GM12878 (cell line): ENCODE data around the gene GLI1. TPM values are rescaled to one million over a fixed set of nuclear protein-coding genes. Genes with fewer than 3 reads are reported as not detected.

ENCODE experiments used
- ATAC-seq: fragments of 200-7000 bp; cut with Tn5 transposase; 3 replicates; pipeline ENCODE4 v1.9.1; 2020; ENCODE audit warnings: mild to moderate bottlenecking, moderate library complexity
- BruUV-seq: library from RNA; stranded (reverse); fragments of 400-500 nt; replicated peaks from 2 replicates; lab custom pipeline; 2021; lab: Mats Ljungman, UMichigan
- CTCF ChIA-PET: fragments of 300-600 bp; sonication (Branson Sonifier 250); formaldehyde crosslinking; extraction: SDS; loops from one replicate; lab custom pipeline; 2021; ENCODE audit warnings: inconsistent platforms; lab: Yijun Ruan, JAX
- POLR2A ChIA-PET: fragments of 350-600 bp; formaldehyde crosslinking; extraction: SDS; loops from one replicate; lab custom pipeline; 2021; ENCODE audit warnings: inconsistent platforms; lab: Charles Lee
- RAD21 ChIA-PET: fragments of 300-600 bp; sonication (Branson Sonifier 250); formaldehyde crosslinking; loops from one replicate; lab custom pipeline; 2023; ENCODE audit warnings: antibody characterized with exemption; ENCODE audit not compliant: unreplicated experiment; lab: Charles Lee
- SMC1A ChIA-PET: fragments of 300-600 bp; sonication (Branson Sonifier 250); formaldehyde crosslinking; loops from one replicate; lab custom pipeline; 2023; ENCODE audit not compliant: unreplicated experiment, uncharacterized antibody; lab: Charles Lee
- DNase-seq: peaks from one replicate; pipeline ENCODE4 v3.0.0-alpha.2; 2011; ENCODE audit warnings: low read depth, low spot score
- FAIRE-seq: peaks from 3 replicates; lab custom pipeline; 2011; peaks lifted over from hg19 to GRCh38; lab: Jason Lieb, UNC
- H2AFZ ChIP-seq: 2 replicates; pipeline ENCODE4 v1.6.0; 2011; ENCODE audit warnings: low read depth, low read length, control low read depth; ENCODE audit not compliant: control insufficient read depth
- H3K27ac ChIP-seq: 2 replicates; pipeline ENCODE4 v1.5.1; 2011; ENCODE audit warnings: control low read depth; ENCODE audit not compliant: control insufficient read depth, insufficient read depth
- H3K27me3 ChIP-seq, 2 experiments: replicated peaks in 1 of 2; 2 replicates each; pipeline versions ENCODE4 v1.6.0 to v1.6.1; 2011; ENCODE audit warnings: low read length in 1 of 2; ENCODE audit not compliant: control insufficient read depth in 2 of 2, insufficient read depth in 2 of 2
- H3K36me3 ChIP-seq, 2 experiments: 2 replicates each; pipeline ENCODE4 v1.5.1; 2011; ENCODE audit warnings: low read length in 1 of 2; ENCODE audit not compliant: control insufficient read depth in 2 of 2, insufficient read depth in 2 of 2
- H3K4me1 ChIP-seq: 2 replicates; pipeline ENCODE4 v1.6.1; 2011; ENCODE audit warnings: mild to moderate bottlenecking, low read length, moderate library complexity, mixed read lengths; ENCODE audit not compliant: control insufficient read depth, insufficient read depth
- H3K4me2 ChIP-seq: 2 replicates; pipeline ENCODE4 v1.6.0; 2011; ENCODE audit warnings: control low read depth; ENCODE audit not compliant: control insufficient read depth, insufficient read depth
- H3K4me3 ChIP-seq: fragments of 200-600 bp; sonication (generic); 2 replicates; pipeline ENCODE4 v1.5.1; 2016
- H3K79me2 ChIP-seq: 2 replicates; pipeline ENCODE4 v1.6.0; 2011; ENCODE audit warnings: low read length; ENCODE audit not compliant: control insufficient read depth, insufficient read depth
- H3K9ac ChIP-seq: 2 replicates; pipeline ENCODE4 v1.8.0; 2011; ENCODE audit warnings: low read length, control low read depth, mixed read lengths; ENCODE audit not compliant: control insufficient read depth, insufficient read depth
- H3K9me3 ChIP-seq: replicated peaks from 3 replicates; pipeline ENCODE4 v1.5.1; 2011; ENCODE audit warnings: mild to moderate bottlenecking, low read length; ENCODE audit not compliant: control insufficient read depth, insufficient read depth
- H4K20me1 ChIP-seq: 2 replicates; pipeline ENCODE4 v1.6.0; 2011; ENCODE audit not compliant: control insufficient read depth, insufficient read depth
- ASH2L ChIP-seq: fragments of 300-600, 200-600 bp; sonication (generic); IDR thresholded peaks from 2 replicates; pipeline ENCODE4 v1.6.1; 2017; ENCODE audit warnings: low read depth, mild to moderate bottlenecking, borderline replicate concordance
- ATF7 ChIP-seq: fragments of 450-650 bp; IDR thresholded peaks from 2 replicates; pipeline ENCODE4 v1.6.1; 2016; ENCODE audit warnings: low read depth, mild to moderate bottlenecking
- CREB1 ChIP-seq: IDR thresholded peaks from 2 replicates; pipeline ENCODE4 v1.6.1; 2012; ENCODE audit warnings: low read depth, mild to moderate bottlenecking, inconsistent platforms
- CUX1 ChIP-seq: IDR thresholded peaks from 2 replicates; pipeline ENCODE4 v1.6.1; 2012; ENCODE audit warnings: improper control_type of control experiment, low read depth, low read length; ENCODE audit not compliant: insufficient replicate concordance
- E4F1 ChIP-seq: fragments of 450-650 bp; IDR thresholded peaks from 2 replicates; pipeline ENCODE4 v1.6.1; 2018; ENCODE audit warnings: borderline replicate concordance, mild to moderate bottlenecking; ENCODE audit not compliant: partially characterized antibody
- ETV6 ChIP-seq, 2 experiments: fragments of 450-650 bp in 1 of 2; IDR thresholded peaks in 1 of 2; conservative IDR thresholded peaks in 1 of 2; 2 replicates each; pipeline ENCODE4 v1.6.1; 2014; ENCODE audit warnings: antibody characterized with exemption in 1 of 2, borderline replicate concordance in 1 of 2, low read depth in 1 of 2, mild to moderate bottlenecking in 1 of 2, moderate library complexity in 1 of 2
- GATAD2B ChIP-seq: fragments of 450-650 bp; conservative IDR thresholded peaks from 2 replicates; pipeline ENCODE4 v1.6.1; 2017; ENCODE audit warnings: low read depth, mild to moderate bottlenecking, moderate library complexity
- HCFC1 ChIP-seq: fragments of 150-350 bp; IDR thresholded peaks from 2 replicates; pipeline ENCODE4 v1.6.1; 2014; ENCODE audit warnings: low read length
- IKZF2 ChIP-seq, 2 experiments: fragments of 450-650 bp; IDR thresholded peaks; 2 replicates each; pipeline ENCODE4 v1.6.1; 2017; ENCODE audit warnings: mild to moderate bottlenecking in 2 of 2, moderate library complexity in 2 of 2
- KDM1A ChIP-seq: fragments of 200-600 bp; sonication (generic); IDR thresholded peaks from 2 replicates; pipeline ENCODE4 v1.6.1; 2016; ENCODE audit warnings: borderline replicate concordance
- MAX ChIP-seq: IDR thresholded peaks from 2 replicates; pipeline ENCODE4 v1.6.1; 2012; ENCODE audit warnings: low read depth, low read length, improper control_type of control experiment
- NFIC ChIP-seq: IDR thresholded peaks from 2 replicates; pipeline ENCODE4 v1.6.1; 2012; ENCODE audit warnings: low read depth, mild to moderate bottlenecking, inconsistent platforms, low read length, moderate library complexity
- NR2C1 ChIP-seq: fragments of 450-650 bp; IDR thresholded peaks from 2 replicates; pipeline ENCODE4 v1.6.1; 2017; ENCODE audit warnings: antibody characterized with exemption, mild to moderate bottlenecking, moderate library complexity
- RAD21 ChIP-seq: IDR thresholded peaks from 2 replicates; pipeline ENCODE4 v1.6.1; 2011; ENCODE audit warnings: mild to moderate bottlenecking, low read depth, low read length, moderate library complexity; ENCODE audit not compliant: insufficient read depth
- SMAD1 ChIP-seq: fragments of 450-650 bp; IDR thresholded peaks from 2 replicates; pipeline ENCODE4 v1.6.1; 2018; ENCODE audit warnings: mild to moderate bottlenecking, low read depth; ENCODE audit not compliant: partially characterized antibody
- STAT1 ChIP-seq: fragments of 450-650 bp; conservative IDR thresholded peaks from 2 replicates; pipeline ENCODE4 v1.6.1; 2014; ENCODE audit warnings: antibody characterized with exemption, mild to moderate bottlenecking
- YBX1 ChIP-seq: fragments of 450-650 bp; IDR thresholded peaks from 2 replicates; pipeline ENCODE4 v1.6.1; 2016; ENCODE audit warnings: antibody characterized with exemption
- ZSCAN29 ChIP-seq: fragments of 450-650 bp; IDR thresholded peaks from 2 replicates; pipeline ENCODE4 v1.6.1; 2017; ENCODE audit warnings: mild to moderate bottlenecking, moderate library complexity
- WGBS: methylation state at CpG from one replicate; pipeline ENCODE4 v1.1.6; 2016; ENCODE audit warnings: low lambda C conversion rate; ENCODE audit not compliant: insufficient replicate concordance, insufficient coverage; ENCODE audit errors: missing lambda C conversion rate; 5-methylcytosine and 5-hydroxymethylcytosine counted together
- in situ Hi-C: fragments of 300-500 bp; cut with MboI; formaldehyde crosslinking; loops from 9 replicates; pipeline ENCODE4 v1.14.3; 2018; ENCODE audit warnings: mixed read lengths
- intact Hi-C: fragments of 100-400 bp; cut with micrococcal nuclease; formaldehyde crosslinking; loops from one replicate; pipeline ENCODE4 v1.14.2; 2022; ENCODE audit not compliant: unreplicated experiment
- polyA plus RNA-seq, 11 experiments: library from polyadenylated mRNA; depleted of rRNA in 4 of 11; unstranded in 6 of 11; stranded (reverse) in 5 of 11; fragments of >200 nt; fragmentation: Nextera tagmentation in 4 of 11; fragmentation: Illumina TruSeq in 1 of 11; extraction: Ambion mirVana in 4 of 11; extraction: Trizol in 1 of 11; gene quantifications; 1 replicate in 1 of 11; 2 replicates in 10 of 11; pipeline versions ENCODE4 v1.2.1 to v1.2.3, GENCODE V29; 2011 to 2016; ENCODE audit warnings: inconsistent platforms in 2 of 11, missing spikeins in 2 of 11, low read depth in 1 of 11
- total RNA-seq, 4 experiments: library from RNA; depleted of rRNA in 3 of 4; stranded (reverse); fragments of >200 nt in 3 of 4; fragmentation: Illumina TruSeq in 1 of 4; extraction: Trizol in 1 of 4; gene quantifications; 2 replicates each; pipeline versions ENCODE4 v1.2.1 to v1.2.3, GENCODE V29; 2013 to 2021

GLI1 gene
- total and polyA plus RNA-seq, 10 of the 15 experiments (the other 5 are each of a cell fraction or from before 2014, with no cell fraction given): 0.27 to 1.2 (median 0.49) TPM

GRCh38 chr12:57515408-57515933, 55.9 kb downstream of the GLI1 start:
- no peak for TF ChIP-seq CUX1
- no peak for TF ChIP-seq SMAD1
- TF ChIP-seq GATAD2B: no peak
- no peak for TF ChIP-seq RAD21
- no peak for TF ChIP-seq YBX1
- TF ChIP-seq E4F1: no peak
- TF ChIP-seq KDM1A: no peak
- no peak for TF ChIP-seq IKZF2 (IDR thresholded peaks at IDR 0.05)
- TF ChIP-seq ATF7: no peak
- no peak for TF ChIP-seq ETV6 (conservative IDR thresholded peaks at IDR 0.05 in 1 of 2, IDR thresholded peaks at IDR 0.05 in 1 of 2; ENCODE audit: borderline replicate concordance in 1 of 2, low read depth in 1 of 2)
- no peak for TF ChIP-seq STAT1
- no peak for TF ChIP-seq ASH2L
- no peak for TF ChIP-seq MAX
- no peak for TF ChIP-seq NFIC
- TF ChIP-seq ZSCAN29: no peak
- no peak for TF ChIP-seq CREB1
- no peak for TF ChIP-seq NR2C1
- no peak for TF ChIP-seq HCFC1
- SMC1A ChIA-PET: interaction anchor here (1.7 to 2.2 kb wide), 2 partner anchors 18 to 23 kb away, joined by 3 to 6 read pairs; no protein-coding TSS in a partner anchor
- Histone ChIP-seq H3K4me1 (no peaks in the 10 kb centered on the region; the same call in 1 of the 2 replicates), H4K20me1 (peaks cover 4% of the 10 kb centered on the region; the same call in 1 of the 2 replicates), H3K4me2 (no peak overlapping the region), H3K4me3 (no peak overlapping the region), H2AFZ (no peak overlapping the region), H3K9ac (no peak overlapping the region), H3K79me2 (peaks cover 27% of the 10 kb centered on the region), H3K9me3 (no peaks in the 10 kb centered on the region), H3K27me3 (no peaks in the 10 kb centered on the region), H3K27ac (no peak overlapping the region), H3K36me3 (peaks cover 33 to 49% of the 10 kb centered on the region in 2 experiments)
- ATAC-seq (no peak), DNase-seq (no peak), FAIRE-seq (no peak)
- RAD21 ChIA-PET: no interaction called here
- intact Hi-C loops (no loop called here), in situ Hi-C loops (no loop called here)
- POLR2A ChIA-PET: interaction anchor here (0.9 kb wide), 1 partner anchor 9 kb away, joined by 3 read pairs; no protein-coding TSS in a partner anchor
- CTCF ChIA-PET: interaction anchor here (1.3 to 1.5 kb wide), 3 partner anchors 9 to 57 kb away, joined by 3 to 4 read pairs (median 4); no protein-coding TSS in a partner anchor
- WGBS: 39% methylated on average over 3 of the region's 3 CpGs
- BruUV-seq: no TSS peak
